COLO668 (cell line): Measurements from ENCODE around the gene SPIB.
"Not testable (repeated sequence)": the region's sequence is repeated elsewhere in the genome, so short reads cannot be mapped to it uniquely, and the experiment has no call there.

Experiments
- DNase-seq: peaks from one replicate; lab custom pipeline; 2025; ENCODE audit not compliant: unreplicated experiment; lab: John Stamatoyannopoulos, UW

SPIB gene

DNA sequence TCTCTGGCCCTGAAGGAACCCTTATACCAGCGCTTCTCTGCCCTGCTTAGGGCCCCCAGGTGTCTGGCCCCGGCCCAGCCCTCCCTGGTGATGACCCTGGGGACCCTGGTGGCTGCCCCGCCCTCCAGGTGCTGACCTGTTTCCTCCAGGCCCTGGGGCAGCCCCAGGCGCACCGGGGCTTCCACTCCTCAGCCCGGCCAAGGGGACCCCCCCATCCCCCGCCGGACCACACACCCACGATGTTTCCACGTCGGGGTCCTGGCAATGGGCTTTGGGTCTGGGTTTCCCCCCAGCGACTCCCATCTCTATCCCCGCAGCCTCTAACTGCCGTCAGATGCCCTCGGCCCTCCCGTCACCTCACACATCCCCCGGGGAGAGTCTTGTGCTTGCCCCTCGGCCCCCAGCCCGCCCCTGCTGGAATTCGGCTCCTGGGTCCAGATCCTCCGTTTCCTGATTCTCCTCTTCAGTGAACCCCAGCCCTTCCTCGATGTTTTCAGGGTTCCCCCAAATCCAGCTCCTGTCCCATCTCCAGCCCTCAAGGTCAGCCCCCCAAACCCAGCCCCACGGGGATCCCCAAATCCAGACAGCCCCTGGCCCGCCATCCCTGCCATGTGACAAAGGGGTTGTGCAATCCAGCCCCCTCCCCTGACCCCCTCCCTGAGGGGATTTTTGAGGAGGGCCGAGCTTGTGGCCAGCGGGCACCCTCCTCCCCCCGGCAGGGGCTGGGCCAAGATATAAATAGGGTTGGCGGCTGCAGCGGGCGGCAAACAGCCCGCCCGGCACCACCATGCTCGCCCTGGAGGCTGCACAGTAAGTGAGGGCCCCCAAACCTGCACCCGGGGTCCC lies at the start of gene SPIB:
TSS of gene SPIB (plus strand) at position 763 of the 846 bp plus-strand sequence. CDS start at position 788, 25 bp downstream.
- DNase-seq = no peak

DNA sequence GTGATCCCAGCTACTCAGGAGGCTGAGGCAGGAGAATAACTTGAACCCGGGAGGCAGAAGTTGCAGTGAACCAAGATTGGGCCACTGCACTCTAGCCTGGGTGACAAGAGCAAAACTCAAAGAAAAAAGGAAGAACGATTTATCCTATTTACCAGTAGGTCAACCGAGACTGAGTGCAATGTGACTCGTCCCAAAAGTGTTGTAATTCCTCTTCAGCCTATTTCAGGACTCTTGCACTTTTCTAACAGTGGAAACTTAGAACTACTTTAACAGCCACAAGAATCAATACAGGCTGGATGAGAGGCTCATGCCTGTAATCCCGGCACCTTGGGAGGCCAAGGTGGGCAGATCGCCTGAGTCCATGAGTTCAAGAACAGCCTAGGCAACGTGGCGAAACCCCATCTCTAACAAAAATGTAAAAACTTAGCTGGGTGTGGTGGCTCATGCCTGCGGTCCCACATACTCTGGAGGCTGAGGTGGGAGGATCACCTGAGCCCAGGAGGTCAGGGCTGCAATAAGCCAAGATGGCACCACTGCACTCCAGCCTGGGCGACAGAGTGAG lies 46.7 kb upstream of the SPIB start:
- no peak for DNase-seq

- peak; percentile 93 for DNase-seq
Measured at GRCh38 chr19:50376166-50377050, 42.3 kb upstream of the SPIB start, which contains the start of gene NR1H2. Gene NR1H2 (plus strand): TSS chr19:50376457. CDS start chr19:50377606, 1,149 bp downstream.

- DNase-seq = peak; percentile 47
Measured at GRCh38 chr19:50377051-50377461, 41.7 kb upstream of the SPIB start.

- no peak for DNase-seq
Measured at GRCh38 chr19:50377517-50377916, 41.2 kb upstream of the SPIB start.

- DNase-seq = no peak
Measured at GRCh38 chr19:50378169-50378862, 40.4 kb upstream of the SPIB start.

- DNase-seq = no peak
Measured at GRCh38 chr19:50378863-50379236, 39.9 kb upstream of the SPIB start.

- DNase-seq = no peak
Measured at GRCh38 chr19:50379602-50380001, 39.1 kb upstream of the SPIB start.

DNA sequence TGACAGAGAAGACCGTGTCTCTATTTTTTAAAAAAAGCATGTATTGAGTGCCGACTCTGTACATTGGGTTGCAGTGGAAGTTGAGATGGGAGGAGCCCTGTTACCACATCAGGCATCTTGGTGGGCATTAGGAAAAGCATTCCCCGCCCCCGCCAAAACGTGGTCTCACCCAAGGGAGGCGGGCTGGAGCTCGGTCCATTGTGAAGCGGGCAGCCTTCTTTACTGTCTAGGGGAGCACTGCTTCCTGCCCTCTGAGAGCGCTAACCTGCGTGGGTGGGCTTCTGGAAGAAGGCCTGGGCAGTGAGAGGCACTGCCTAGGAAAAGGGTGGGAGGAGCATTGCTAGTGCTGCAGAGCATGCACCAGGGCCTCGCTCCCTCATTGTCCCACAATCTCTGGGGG lies 38.6 kb upstream of the SPIB start:
- DNase-seq = no peak

DNA sequence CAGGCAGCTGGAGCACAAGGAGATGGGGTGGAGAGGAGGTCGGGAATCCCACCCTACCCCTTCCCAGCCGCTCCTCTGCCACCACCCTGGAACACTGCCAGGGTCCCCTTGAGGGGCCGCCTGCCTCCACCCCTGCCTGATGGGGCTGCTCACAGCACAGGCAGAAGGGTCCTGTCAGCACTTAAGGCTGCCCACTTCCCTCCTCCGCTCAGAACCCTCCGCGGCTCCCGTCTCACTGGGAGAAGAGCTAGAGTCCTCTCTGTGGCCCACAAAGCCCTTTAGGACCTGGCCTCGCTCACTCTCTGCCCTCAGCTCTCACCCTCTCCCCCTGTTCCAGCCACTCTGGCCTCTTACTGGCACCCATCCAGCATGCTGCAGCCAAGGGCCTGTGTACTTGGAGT lies 38.0 kb upstream of the SPIB start:
- no peak for DNase-seq

GRCh38 chr19:50381881-50382729 lies 36.6 kb upstream of the SPIB start:
- no peak for DNase-seq

DNA sequence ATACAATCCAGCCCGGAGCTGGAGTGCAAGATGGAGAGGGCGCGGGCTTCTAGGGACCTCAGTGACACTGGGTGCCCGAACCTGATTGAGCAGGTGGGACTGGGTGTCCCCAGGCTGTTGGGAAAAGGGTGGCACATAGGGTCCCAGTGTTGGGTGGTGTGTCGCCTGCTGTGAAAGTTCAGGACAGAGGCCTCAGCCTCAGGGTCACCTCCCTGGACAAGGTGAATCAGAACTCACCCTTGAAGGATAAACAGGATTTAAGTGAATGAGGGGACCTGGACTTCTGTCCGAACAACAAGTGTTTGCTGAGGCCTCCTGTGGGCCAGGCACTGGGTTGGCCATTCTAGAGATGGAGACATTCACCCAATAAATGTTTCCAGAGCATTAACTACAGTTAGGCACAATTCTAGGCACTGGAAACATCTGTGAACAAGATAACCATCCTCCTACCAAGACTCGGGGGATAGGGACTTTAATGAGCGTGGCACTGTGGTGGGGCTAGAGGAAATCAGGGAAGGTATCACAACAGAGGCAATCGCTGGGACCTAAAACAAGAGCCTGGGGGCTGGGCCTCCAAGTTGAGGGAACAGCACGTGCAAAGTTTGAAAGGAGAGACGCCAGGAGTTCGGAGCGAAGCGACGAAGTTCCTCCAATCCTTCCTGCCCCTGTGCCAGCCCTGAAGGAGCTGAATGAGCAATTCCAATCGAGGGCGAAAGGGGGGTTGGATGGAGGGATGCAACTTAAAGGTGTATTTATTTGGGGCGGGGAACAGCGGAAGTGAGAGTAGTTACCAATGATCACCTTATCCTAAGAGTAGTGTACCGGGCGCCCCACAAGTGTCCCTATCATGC lies 35.5 kb upstream of the SPIB start:
- no peak for DNase-seq

DNA sequence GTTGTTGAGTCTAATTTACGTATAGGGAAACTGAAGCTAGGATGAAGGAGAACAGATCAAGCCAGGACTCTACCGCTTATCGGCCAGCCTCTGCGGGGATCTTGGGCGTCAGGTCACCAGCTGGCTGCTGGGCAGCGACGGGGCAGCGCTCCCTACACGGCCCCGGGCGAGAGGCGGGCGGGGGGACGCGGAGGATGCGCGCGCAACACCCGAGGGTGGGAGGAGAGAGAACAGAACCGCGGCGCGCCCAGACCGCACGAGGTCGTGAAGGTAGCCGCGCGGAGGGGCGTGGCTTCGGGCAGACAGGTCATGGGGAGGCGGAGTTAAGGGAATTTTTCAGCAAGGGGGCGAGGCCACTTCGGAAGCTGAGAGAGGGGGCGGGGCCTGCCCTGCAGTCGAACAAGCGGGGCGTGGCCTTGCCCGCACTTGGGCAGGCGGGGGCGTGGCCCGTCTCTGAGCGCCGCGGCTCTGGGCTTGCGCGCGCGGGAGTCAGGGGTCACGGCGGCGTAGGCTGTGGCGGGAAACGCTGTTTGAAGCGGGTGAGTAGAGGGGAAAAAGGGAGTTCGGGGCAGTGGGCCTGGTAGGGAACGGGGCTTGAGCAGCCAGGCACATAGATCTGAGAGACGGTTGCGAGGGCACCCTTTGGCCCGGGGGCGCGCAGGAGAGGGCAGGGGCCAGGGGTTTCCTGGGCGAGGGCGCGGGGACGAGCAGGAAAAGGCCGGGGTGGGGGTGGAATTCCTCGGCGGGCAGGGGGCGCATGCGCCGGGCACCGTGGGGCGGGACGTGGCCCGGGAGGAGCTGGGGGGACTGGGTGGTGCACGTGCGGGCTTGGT lies 34.7 kb upstream of the SPIB start, which contains the start of gene POLD1:
TSS of gene POLD1 (plus strand) at position 496 of the 833 bp plus-strand sequence. CDS start 14,505 bp downstream, outside the sequence.
- peak; percentile 99 for DNase-seq

DNA sequence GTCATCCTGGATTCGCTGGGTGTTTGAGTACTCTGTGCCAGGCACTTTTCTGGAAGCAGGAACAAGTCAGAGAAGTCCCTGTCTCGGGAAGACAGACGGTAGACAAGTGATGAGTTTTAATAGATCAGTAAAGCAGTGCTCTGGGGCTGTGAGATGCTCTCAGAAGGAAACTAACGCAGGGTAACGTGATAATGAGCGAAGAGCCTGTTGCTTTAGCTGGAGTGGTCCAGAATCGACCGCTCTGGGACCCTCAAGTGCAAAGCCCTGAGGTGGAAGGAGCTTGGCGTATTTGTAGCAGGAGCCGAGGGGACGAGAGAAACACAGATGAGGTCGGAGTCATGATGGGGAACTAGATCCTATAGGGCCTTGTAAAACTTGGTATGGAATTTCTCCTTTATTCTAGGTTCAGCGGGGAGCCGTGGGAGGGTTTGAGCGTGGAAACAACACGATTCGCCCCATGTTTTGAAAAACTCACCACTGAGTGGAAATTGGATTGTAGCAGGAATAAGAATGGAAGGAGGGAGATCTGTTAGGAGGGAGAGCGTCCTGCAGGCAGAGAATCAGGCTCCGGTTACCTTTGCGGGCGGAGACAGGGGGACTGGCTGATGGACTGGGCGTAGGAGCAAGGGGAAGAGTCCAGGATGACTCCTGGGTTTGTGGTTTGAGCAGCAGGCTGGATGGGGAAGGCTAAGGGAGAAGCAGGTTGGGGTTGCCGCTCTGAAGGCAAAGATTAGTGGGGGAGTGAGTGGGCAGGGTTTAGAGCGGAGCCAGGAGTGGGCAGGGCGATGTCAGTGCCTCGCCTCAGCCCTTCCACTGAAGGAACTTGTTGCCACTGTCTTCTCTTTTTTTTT lies 33.8 kb upstream of the SPIB start:
- DNase-seq = peak; percentile 10

DNA sequence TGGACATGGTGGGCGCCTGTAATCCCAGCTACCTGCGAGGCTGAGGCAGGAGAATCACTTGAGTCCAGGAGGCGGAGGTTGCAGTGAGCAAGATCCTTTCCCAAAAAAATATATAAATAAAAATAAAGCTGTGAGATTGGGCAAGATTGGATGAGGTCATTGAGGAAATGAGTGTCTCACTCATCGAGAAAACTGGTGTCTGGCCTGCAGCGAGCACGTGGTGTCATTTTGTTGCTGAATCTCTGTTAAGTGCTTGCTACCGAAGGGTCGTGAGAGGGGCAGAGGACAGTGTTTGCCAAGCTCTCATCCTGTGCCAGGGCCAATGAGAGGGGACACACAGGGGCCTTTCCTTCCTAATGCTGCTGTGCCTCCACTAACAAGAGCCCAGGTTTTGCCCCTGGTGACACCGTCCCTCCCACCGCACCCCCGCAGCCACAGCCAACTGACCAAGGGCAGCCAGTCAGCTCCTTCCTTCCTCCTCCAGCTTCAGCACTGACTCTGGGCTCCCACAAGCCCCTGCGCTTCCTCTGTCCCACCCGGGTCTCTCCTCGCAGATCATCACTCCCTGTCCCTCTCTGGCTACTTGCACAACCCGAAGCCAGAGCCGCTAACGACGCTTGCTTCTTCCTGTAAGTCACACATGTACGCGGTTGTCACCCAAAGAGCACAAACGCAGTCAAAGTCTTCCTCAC lies 31.4 kb upstream of the SPIB start:
- DNase-seq = no peak

- DNase-seq = no peak
Measured at GRCh38 chr19:50387868-50388245, 30.9 kb upstream of the SPIB start.

- not testable (repeated sequence) for DNase-seq
Measured at GRCh38 chr19:50390295-50390694, 28.4 kb upstream of the SPIB start.
